Stomach (tissue), 4 donors: Measurements from ENCODE around the gene AMPH.

ENCODE experiments used
- CTCF ChIP-seq, 7 experiments: fragments of 450-650 bp in 4 of 7; fragments of 200-600 bp in 3 of 7; sonication (generic) in 3 of 7; IDR thresholded peaks; one replicate each; pipeline ENCODE4 v1.5.1; 2016 to 2019; ENCODE audit warnings: antibody characterized with exemption in 7 of 7, control low read depth in 2 of 7, mild to moderate bottlenecking in 1 of 7
- EP300 ChIP-seq: sonication (generic); formaldehyde crosslinking; IDR thresholded peaks from one replicate; pipeline ENCODE4 v1.6.1; 2017; ENCODE audit warnings: antibody characterized with exemption
- POLR2A ChIP-seq, 4 donors: fragments of 450-650 bp; IDR thresholded peaks; one replicate each; pipeline ENCODE4 v1.6.1; 2016; ENCODE audit warnings: antibody characterized with exemption in 4 of 4, control low read depth in 2 of 4, mild to moderate bottlenecking in 1 of 4, moderate library complexity in 1 of 4
- POLR2AphosphoS5 ChIP-seq, 3 donors: sonication (generic); formaldehyde crosslinking; IDR thresholded peaks; one replicate each; pipeline ENCODE4 v1.6.1; 2016; ENCODE audit warnings: antibody characterized with exemption in 3 of 3

- no peak for TF ChIP-seq CTCF (IDR thresholded peaks at IDR 0.05)
- no peak for TF ChIP-seq POLR2A (IDR thresholded peaks at IDR 0.05)
- TF ChIP-seq EP300 = no peak
- TF ChIP-seq POLR2AphosphoS5 (IDR thresholded peaks at IDR 0.05) = no peak
These were observed 123.8 kb downstream of the AMPH start for GRCh38 chr7:38507384-38507783.
